HepG2 (cell line): ENCODE data around the gene ABHD17A. TPM values are rescaled to one million over a fixed set of nuclear protein-coding genes. Genes with fewer than 3 reads are reported as not detected.

Experiments
- GABPB1 ChIP-seq: IDR thresholded peaks from 2 replicates; pipeline ENCODE4 v1.6.1; 2016; ENCODE audit warnings: mild to moderate bottlenecking, missing genetic modification reagents, moderate library complexity, missing compliant biosample characterization
- HDAC2 ChIP-seq: sonication (generic); formaldehyde crosslinking; IDR thresholded peaks from 2 replicates; pipeline ENCODE4 v1.4.0; 2020; ENCODE audit warnings: missing genetic modification reagents
- HMG20A ChIP-seq: IDR thresholded peaks from 2 replicates; pipeline ENCODE4 v1.6.1; 2016; ENCODE audit warnings: borderline replicate concordance
- HNF4A ChIP-seq: sonication (generic); formaldehyde crosslinking; IDR thresholded peaks from 2 replicates; pipeline ENCODE4 v1.4.0; 2020; ENCODE audit warnings: missing genetic modification reagents
- KDM4B ChIP-seq: sonication (generic); formaldehyde crosslinking; IDR thresholded peaks from 2 replicates; pipeline ENCODE4 v1.4.0; 2020; ENCODE audit warnings: missing genetic modification reagents
- MAZ ChIP-seq, 2 experiments: sonication (generic) in 1 of 2; formaldehyde crosslinking in 1 of 2; IDR thresholded peaks; 2 replicates each; pipeline versions ENCODE4 v1.5.0 to v1.6.1; 2012 to 2020; ENCODE audit warnings: low read depth in 2 of 2, mild to moderate bottlenecking in 2 of 2, borderline replicate concordance in 1 of 2, improper control_type of control experiment in 1 of 2, low read length in 1 of 2, missing genetic modification reagents in 1 of 2, moderate library complexity in 1 of 2
- MXD4 ChIP-seq: IDR thresholded peaks from 2 replicates; pipeline ENCODE4 v1.6.1; 2016; ENCODE audit warnings: mild to moderate bottlenecking, missing biosample characterization, missing genetic modification reagents
- NR2F6 ChIP-seq, 2 experiments: IDR thresholded peaks; 2 replicates each; pipeline ENCODE4 v1.6.1; 2016; ENCODE audit warnings: antibody characterized with exemption in 1 of 2, mild to moderate bottlenecking in 1 of 2
- PAF1 ChIP-seq: IDR thresholded peaks from 2 replicates; pipeline ENCODE4 v1.6.1; 2016; ENCODE audit warnings: missing genetic modification reagents, missing compliant biosample characterization
- PHF8 ChIP-seq: sonication (generic); formaldehyde crosslinking; IDR thresholded peaks from 2 replicates; pipeline ENCODE4 v1.5.0; 2020; ENCODE audit warnings: missing genetic modification reagents
- POLR2G ChIP-seq: fragments of 200-400 bp; formaldehyde crosslinking; IDR thresholded peaks from 2 replicates; pipeline ENCODE4 v1.6.1; 2018; ENCODE audit warnings: mild to moderate bottlenecking, low read depth, low read length, moderate library complexity
- SMAD9 ChIP-seq: sonication (generic); formaldehyde crosslinking; IDR thresholded peaks from 2 replicates; pipeline ENCODE4 v1.5.1; 2020; ENCODE audit warnings: mild to moderate bottlenecking, missing genetic modification reagents
- ZFP37 ChIP-seq: sonication (generic); formaldehyde crosslinking; IDR thresholded peaks from 2 replicates; pipeline ENCODE4 v1.4.0; 2020; ENCODE audit warnings: missing genetic modification reagents, borderline replicate concordance
- ZNF136 ChIP-seq: sonication (generic); formaldehyde crosslinking; IDR thresholded peaks from 2 replicates; pipeline ENCODE4 v1.8.1; 2022; ENCODE audit warnings: low read depth, mild to moderate bottlenecking, moderate library complexity, missing genetic modification reagents
- ZNF17 ChIP-seq: sonication (generic); formaldehyde crosslinking; IDR thresholded peaks from 2 replicates; pipeline ENCODE4 v1.5.0; 2020; ENCODE audit warnings: mild to moderate bottlenecking, missing genetic modification reagents
- ZNF333 ChIP-seq: sonication (generic); formaldehyde crosslinking; IDR thresholded peaks from 2 replicates; pipeline ENCODE4 v1.4.0; 2020; ENCODE audit warnings: mild to moderate bottlenecking, missing genetic modification reagents, borderline replicate concordance
- ZNF350 ChIP-seq: sonication (generic); formaldehyde crosslinking; IDR thresholded peaks from 2 replicates; pipeline ENCODE4 v1.4.0; 2020; ENCODE audit warnings: mild to moderate bottlenecking, low read depth, missing genetic modification reagents, borderline replicate concordance
- ZNF382 ChIP-seq: sonication (generic); formaldehyde crosslinking; IDR thresholded peaks from 2 replicates; pipeline ENCODE4 v1.5.0; 2020; ENCODE audit warnings: missing genetic modification reagents, mild to moderate bottlenecking, borderline replicate concordance
- ZNF550 ChIP-seq: sonication (generic); formaldehyde crosslinking; IDR thresholded peaks from 2 replicates; pipeline ENCODE4 v1.4.0; 2020; ENCODE audit warnings: mild to moderate bottlenecking, missing genetic modification reagents, borderline replicate concordance
- ZNF749 ChIP-seq: sonication (generic); formaldehyde crosslinking; IDR thresholded peaks from 2 replicates; pipeline ENCODE4 v1.8.0; 2022; ENCODE audit warnings: mild to moderate bottlenecking, missing genetic modification reagents, moderate library complexity, borderline replicate concordance
- ZNF792 ChIP-seq: IDR thresholded peaks from 2 replicates; pipeline ENCODE4 v1.6.1; 2016
- polyA plus RNA-seq, 8 experiments: library from polyadenylated mRNA; depleted of rRNA in 3 of 8; stranded (reverse) in 7 of 8; unstranded in 1 of 8; fragments of >200 nt; fragmentation: Illumina TruSeq in 4 of 8; extraction: Trizol in 4 of 8; gene quantifications; 2 replicates each; pipeline versions ENCODE4 v1.2.1 to v1.2.3, GENCODE V29; 2011 to 2016; ENCODE audit warnings: low read depth in 4 of 8, missing spikeins in 1 of 8, mixed read lengths in 1 of 8; ENCODE audit not compliant: insufficient read depth in 1 of 8
- total RNA-seq, 5 experiments: library from RNA; depleted of rRNA; stranded (reverse); fragments of >200 nt; fragmentation: Illumina TruSeq; extraction: Trizol; gene quantifications; 2 replicates each; pipeline ENCODE4 v1.2.3, GENCODE V29; 2016; ENCODE audit warnings: low read depth in 1 of 5
- TF ChIP-seq, protein P1 (sequence below): sonication (generic); formaldehyde crosslinking; IDR thresholded peaks from 2 replicates; pipeline ENCODE4 v1.8.1; 2023; ENCODE audit warnings: mild to moderate bottlenecking, inconsistent platforms, moderate library complexity, missing genetic modification reagents, borderline replicate concordance
- TF ChIP-seq, protein P2 (sequence below): sonication (generic); formaldehyde crosslinking; IDR thresholded peaks from 2 replicates; pipeline ENCODE4 v1.4.0; 2020; ENCODE audit warnings: mild to moderate bottlenecking, missing genetic modification reagents
- TF ChIP-seq, protein P3 (sequence below): sonication (generic); formaldehyde crosslinking; IDR thresholded peaks from 2 replicates; pipeline ENCODE4 v1.4.0; 2020; ENCODE audit warnings: missing genetic modification reagents

The ABHD17A gene
- total and polyA plus RNA-seq, 2 of the 13 experiments (the other 11 are each of a cell fraction or from before 2014, with no cell fraction given): 27.7 to 40.8 TPM

DNA sequence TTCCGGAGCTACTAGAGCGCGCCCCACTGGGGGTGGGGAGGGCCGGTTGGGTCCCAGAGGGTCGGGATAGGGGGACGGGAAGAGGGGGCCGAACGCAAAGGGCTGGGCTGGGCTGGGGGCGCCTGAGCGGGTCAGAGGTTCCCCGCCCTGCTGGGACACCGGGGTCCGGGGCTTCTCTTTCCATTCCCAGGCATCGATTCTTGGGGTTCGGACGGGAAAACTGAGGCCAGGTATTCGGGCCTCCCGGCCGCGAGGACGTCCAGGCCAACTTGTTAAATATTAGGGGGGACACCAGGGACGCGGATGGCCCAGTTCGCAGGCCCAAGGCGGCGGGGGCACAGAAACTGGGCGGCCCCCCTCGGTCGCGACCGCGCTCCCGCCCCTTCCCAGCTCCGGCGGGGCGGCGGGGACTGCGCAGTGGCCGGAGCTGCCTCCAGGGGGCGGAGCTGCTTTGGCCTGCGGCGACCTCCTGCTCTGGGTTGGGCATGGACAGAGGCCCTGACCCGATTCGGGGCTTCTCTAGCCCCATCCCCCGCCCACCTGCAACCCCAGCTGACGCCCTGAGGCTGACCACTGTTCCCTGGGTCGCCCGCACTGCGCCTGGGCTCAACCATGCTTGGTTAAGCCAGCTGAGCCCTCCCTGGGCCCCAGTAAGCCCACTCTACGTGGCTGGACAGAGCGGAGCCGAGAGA is 20.7 kb downstream of the ABHD17A start (continued):
- TF ChIP-seq SMAD9 (CRISPR knock-in tag) (no peak), ZNF382 (CRISPR knock-in tag) (no peak), MXD4 (CRISPR knock-in tag) (no peak), ZNF749 (no peak), HNF4A (CRISPR knock-in tag) (peak; percentile 8; the same call in 1 of the 2 replicates), HDAC2 (CRISPR knock-in tag) (peak; percentile 26; the same call in 1 of the 2 replicates), KDM4B (CRISPR knock-in tag) (no peak; the same call in 1 of the 2 replicates), ZNF350 (CRISPR knock-in tag) (peak; percentile 64; the same call in 1 of the 2 replicates), NR2F6 (IDR thresholded peaks at IDR 0.05) (peak; percentile 33; the same call in 1 of the 2 replicates), NR2F6 (CRISPR knock-in tag; IDR thresholded peaks at IDR 0.05) (peak; percentile 73), MAZ (IDR thresholded peaks at IDR 0.05; ENCODE audit: borderline replicate concordance, low read depth, low read length) (no peak), MAZ (CRISPR knock-in tag; IDR thresholded peaks at IDR 0.05; ENCODE audit: low read depth) (peak; percentile 29), HMG20A (no peak), POLR2G (peak; percentile 63; the same call in 1 of the 2 replicates), ZFP37 (CRISPR knock-in tag) (no peak), ZNF792 (CRISPR knock-in tag) (no peak), ZNF17 (CRISPR knock-in tag) (no peak), PAF1 (CRISPR knock-in tag) (no peak), PHF8 (CRISPR knock-in tag) (peak; percentile 25), GABPB1 (CRISPR knock-in tag) (peak; percentile 15), ZNF550 (CRISPR knock-in tag) (no peak), ZNF136 (no peak), ZNF333 (no peak)
- TF ChIP-seq, protein P1, sequence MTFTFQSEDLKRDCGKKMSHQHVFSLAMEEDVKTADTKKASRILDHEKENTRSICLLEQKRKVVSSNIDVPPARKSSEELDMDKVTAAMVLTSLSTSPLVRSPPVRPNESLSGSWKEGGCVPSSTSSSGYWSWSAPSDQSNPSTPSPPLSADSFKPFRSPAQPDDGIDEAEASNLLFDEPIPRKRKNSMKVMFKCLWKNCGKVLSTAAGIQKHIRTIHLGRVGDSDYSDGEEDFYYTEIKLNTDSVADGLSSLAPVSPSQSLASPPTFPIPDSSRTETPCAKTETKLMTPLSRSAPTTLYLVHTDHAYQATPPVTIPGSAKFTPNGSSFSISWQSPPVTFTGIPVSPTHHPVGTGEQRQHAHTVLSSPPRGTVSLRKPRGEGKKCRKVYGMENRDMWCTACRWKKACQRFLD (CRISPR knock-in tag): peak; percentile 72; the same call in 1 of the 2 replicates
- TF ChIP-seq, protein P2, sequence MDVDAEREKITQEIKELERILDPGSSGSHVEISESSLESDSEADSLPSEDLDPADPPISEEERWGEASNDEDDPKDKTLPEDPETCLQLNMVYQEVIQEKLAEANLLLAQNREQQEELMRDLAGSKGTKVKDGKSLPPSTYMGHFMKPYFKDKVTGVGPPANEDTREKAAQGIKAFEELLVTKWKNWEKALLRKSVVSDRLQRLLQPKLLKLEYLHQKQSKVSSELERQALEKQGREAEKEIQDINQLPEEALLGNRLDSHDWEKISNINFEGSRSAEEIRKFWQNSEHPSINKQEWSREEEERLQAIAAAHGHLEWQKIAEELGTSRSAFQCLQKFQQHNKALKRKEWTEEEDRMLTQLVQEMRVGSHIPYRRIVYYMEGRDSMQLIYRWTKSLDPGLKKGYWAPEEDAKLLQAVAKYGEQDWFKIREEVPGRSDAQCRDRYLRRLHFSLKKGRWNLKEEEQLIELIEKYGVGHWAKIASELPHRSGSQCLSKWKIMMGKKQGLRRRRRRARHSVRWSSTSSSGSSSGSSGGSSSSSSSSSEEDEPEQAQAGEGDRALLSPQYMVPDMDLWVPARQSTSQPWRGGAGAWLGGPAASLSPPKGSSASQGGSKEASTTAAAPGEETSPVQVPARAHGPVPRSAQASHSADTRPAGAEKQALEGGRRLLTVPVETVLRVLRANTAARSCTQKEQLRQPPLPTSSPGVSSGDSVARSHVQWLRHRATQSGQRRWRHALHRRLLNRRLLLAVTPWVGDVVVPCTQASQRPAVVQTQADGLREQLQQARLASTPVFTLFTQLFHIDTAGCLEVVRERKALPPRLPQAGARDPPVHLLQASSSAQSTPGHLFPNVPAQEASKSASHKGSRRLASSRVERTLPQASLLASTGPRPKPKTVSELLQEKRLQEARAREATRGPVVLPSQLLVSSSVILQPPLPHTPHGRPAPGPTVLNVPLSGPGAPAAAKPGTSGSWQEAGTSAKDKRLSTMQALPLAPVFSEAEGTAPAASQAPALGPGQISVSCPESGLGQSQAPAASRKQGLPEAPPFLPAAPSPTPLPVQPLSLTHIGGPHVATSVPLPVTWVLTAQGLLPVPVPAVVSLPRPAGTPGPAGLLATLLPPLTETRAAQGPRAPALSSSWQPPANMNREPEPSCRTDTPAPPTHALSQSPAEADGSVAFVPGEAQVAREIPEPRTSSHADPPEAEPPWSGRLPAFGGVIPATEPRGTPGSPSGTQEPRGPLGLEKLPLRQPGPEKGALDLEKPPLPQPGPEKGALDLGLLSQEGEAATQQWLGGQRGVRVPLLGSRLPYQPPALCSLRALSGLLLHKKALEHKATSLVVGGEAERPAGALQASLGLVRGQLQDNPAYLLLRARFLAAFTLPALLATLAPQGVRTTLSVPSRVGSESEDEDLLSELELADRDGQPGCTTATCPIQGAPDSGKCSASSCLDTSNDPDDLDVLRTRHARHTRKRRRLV (CRISPR knock-in tag): no peak
- TF ChIP-seq, protein P3, sequence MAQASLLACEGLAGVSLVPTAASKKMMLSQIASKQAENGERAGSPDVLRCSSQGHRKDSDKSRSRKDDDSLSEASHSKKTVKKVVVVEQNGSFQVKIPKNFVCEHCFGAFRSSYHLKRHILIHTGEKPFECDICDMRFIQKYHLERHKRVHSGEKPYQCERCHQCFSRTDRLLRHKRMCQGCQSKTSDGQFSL (CRISPR knock-in tag): no peak
